GM21717 (cell line): ENCODE data around the gene HSDL1.

ENCODE experiments used
- ATAC-seq: cut with Tn5 transposase; IDR thresholded peaks from one replicate; pipeline ENCODE4 v1.9.1; 2021; ENCODE audit warnings: mild to moderate bottlenecking, moderate library complexity; ENCODE audit not compliant: unreplicated experiment

The HSDL1 gene

DNA sequence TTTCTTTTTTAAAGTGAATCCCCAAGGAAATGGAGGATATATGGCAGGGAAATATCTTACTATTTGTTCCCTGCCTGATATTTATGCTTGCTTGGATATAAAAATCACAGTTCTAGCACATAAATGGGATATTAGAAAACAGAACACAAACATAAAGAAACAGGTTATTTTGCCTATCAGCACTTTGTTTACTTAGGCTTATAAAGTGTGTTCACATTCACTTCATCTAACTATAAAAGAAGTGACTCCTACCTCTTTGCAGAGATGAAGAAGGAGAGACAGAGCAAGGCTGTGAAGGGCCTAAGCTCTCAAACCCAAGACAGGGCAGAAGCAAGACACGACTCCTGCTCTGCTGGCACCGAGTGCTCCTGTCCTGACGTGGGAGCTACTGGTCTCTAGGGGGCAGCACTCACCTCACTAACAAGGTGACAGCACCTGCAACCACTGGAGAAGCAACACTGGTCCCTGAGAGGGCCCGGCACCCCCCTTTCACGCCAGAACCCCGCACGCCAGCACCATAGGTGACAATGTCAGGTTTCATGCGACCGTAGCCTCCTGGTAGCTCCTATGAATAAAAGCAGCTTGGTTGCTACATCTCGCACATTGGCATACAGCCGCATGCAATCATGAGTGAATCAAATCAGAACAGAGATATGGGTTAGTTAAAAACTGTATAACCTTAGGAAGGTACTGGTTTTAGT is 60.3 kb downstream of the HSDL1 start:
- ATAC-seq: peak; percentile 39

DNA sequence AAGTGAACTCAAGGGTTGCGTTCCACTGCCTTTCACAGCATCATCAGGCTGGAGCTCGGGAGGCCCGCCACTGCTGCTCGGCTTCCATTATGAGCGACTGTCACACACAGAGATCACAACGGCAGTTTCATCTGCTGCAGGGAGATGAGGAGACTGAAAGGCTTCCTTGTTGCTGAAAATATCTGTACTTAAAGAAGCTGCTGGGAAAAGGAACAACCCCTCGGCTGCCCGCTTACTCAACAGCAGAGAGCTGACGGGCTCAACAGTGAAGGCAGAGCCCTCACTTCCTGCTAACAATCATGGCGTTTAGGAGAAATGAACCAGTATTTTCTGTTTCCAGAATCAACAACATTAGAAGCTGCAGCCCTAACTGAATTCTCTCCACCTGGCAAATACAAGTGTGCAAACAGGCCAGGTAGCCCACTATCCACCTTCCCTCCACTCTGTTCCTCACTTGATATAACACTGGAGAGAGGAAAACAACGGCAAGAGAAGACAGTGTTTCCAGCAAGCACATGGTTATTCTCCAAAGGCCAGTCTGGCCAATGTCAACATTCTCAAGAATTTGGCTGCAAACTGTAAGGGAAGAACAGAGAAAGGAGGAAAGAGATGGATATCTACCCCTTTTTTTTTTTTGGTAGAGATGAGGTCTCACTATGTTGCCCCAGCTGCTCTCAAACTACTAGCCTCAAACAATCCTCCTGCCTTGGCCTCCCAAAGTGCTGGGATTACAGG is 62.0 kb downstream of the HSDL1 start:
- ATAC-seq: no peak

DNA sequence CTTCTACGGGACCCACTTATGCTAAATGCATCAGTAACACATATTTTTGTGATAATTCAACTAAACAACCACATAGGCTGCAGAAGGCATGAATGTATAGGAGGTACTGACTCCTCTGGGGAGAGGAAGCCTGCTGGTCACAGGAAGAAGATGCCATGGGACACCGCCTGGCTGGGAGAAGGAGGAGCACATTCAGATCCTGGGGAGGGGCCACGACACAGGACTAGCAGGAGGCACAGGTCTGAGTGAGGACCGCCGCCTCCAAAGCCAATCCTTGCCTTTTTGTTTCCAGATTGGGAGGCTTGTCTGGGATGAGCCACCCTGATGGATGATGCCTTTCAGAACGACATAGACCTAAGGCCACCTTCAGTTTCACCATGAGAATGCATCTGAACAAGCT is 62.9 kb downstream of the HSDL1 start:
- no peak for ATAC-seq

DNA sequence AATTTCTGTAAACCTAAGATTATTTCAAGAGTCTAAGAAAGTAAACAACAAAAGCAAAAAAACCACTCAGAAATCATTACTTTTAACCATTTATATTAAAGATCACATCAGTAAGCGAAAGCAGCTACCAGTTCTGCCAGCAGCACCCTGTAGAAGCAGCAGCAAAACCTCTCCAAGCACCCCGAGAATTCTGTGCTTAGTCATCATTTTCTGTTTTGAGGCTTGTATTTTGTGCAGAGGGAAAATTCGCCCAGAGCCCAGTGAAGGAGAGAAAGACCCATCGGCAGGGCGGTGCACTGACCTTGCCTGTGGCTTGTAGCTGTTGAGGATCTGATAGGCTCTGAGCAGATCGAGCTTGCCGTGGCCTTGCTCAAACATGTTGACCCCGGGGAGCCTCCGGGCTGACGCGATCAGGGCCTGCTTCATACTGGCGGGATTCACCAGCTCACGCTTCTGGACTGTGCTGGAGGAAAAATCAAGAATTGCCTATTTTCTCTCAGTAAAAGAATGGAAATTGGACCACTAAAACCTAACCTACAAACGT is 63.5 kb downstream of the HSDL1 start:
- ATAC-seq: no peak

DNA sequence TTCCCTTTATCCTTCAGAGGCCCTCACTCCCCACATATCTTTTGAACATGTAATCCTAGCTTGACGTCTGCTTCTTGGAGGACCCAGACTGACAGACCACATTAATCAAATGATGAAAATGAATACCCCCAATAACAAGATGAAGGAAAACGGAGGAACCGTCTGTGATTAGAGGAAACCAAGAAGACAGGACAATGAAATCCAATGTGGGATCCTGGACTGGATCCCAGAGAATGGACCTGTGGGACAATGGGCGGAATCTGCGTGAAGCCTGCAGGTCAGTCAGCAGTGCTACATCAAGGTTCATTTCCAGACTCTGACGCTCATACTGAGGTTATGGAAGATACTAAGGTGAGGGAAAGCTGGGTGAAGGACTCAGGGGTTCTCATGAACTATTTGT is 64.2 kb downstream of the HSDL1 start:
- ATAC-seq: no peak

DNA sequence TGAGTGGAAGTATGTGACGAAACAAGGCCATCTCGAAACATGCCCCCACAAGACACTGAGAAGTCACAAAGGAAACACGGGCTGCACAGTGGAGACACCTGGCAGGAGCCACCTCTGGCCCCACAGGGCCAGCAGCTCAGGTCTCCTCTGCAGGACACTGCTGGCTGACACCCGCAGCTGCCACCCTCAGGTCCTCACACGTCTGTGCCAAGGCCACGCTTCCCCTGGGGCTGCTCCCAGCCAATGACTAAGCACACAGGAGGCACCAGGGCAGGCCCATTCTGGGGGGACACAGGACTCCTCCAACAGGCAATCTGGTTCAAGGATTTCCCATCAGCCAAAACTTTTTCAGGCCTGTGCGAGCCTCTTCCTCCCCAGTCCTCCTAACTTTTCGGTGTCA is 64.6 kb downstream of the HSDL1 start:
- ATAC-seq: no peak

DNA sequence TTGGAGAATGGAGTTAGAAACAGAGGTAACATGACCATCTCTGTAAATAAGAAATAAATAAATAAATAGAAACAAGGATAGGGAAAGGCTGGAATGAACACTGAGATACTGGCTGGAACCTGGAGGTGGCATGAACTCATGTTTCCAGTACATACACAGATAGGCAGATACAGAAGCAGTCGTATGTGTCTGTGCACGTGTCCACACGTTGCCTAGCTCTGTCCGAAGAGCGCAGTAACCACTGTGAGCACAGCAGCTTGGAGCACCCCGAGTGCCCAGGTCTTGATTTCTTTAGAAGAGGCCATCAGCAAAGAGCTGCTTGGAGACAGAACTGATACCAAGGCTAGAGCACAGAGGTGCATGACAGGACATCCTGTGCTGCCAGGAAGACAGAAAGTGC is 65.3 kb downstream of the HSDL1 start:
- no peak for ATAC-seq

DNA sequence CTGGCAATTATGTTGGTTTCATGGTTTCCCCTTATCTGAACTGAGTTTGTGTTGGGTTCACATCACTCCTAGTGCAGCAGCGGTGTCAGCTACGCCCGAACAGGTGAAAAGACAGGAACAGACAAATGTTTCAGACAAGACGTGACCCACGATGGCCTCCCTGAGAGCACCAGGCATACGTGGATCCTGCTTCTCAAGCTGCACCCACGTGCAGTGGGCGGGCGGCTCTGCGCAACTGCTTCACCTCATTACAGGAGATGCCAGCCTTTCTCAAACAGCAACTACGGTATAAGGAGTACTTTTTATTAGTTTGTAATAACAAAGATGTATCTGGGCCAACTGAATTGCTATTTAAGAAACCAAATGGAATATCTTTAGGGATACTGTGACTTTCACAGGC is 69.6 kb downstream of the HSDL1 start:
- ATAC-seq: no peak

DNA sequence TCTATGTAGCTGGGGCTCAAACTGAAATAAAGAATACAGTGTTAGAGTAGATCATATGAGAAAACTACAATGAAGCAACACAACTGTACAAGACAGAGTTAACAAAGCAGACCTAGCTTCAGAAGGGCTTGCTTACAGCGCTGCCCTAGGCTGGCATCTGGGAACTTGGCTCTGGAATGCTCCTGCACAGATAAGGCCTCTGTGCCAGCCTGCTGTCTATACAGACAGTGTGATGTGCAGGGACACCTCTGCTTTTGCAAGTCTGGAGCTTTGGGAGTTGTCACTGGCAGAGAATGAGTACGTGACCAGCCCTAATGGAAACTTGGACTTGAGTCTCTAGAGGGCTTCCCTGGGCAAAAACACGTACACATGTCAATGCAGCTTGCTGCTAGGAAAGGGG is 70.3 kb downstream of the HSDL1 start:
- ATAC-seq: no peak
